K562 (cell line): Measurements from ENCODE around the gene CCNJL. TPM values are rescaled to one million over a fixed set of nuclear protein-coding genes. Genes with fewer than 3 reads are reported as not detected.
A peak's percentile ranks its signal among the peaks of the same experiment; 100 is the strongest.

Experiments used
- ARID3B ChIP-seq: fragments of 250-450 bp; sonication (Bioruptor Pico); IDR thresholded peaks from 2 replicates; pipeline ENCODE4 v1.4.0; 2020; ENCODE audit warnings: borderline replicate concordance
- CTBP1 ChIP-seq: fragments of 450-650 bp; IDR thresholded peaks from 2 replicates; pipeline ENCODE4 v1.6.1; 2016; ENCODE audit warnings: borderline replicate concordance
- GABPB2 ChIP-seq: fragments of 250-450 bp; sonication (Bioruptor Pico); conservative IDR thresholded peaks from 2 replicates; pipeline ENCODE4 v1.5.1; 2021; ENCODE audit warnings: mild to moderate bottlenecking
- JUND ChIP-seq, 2 experiments: IDR thresholded peaks; 2 replicates in 1 of 2; 3 replicates in 1 of 2; pipeline ENCODE4 v1.6.1; 2011; ENCODE audit warnings: borderline replicate concordance in 2 of 2, low read depth in 2 of 2, low read length in 2 of 2, improper control_type of control experiment in 1 of 2, missing biosample characterization in 1 of 2, missing genetic modification characterization in 1 of 2, missing genetic modification reagents in 1 of 2
- PBX2 ChIP-seq, 2 experiments: IDR thresholded peaks in 1 of 2; conservative IDR thresholded peaks in 1 of 2; 2 replicates each; pipeline ENCODE4 v1.6.1; 2016; ENCODE audit warnings: low read depth in 2 of 2, mild to moderate bottlenecking in 1 of 2, missing compliant biosample characterization in 1 of 2, missing genetic modification characterization in 1 of 2, moderate library complexity in 1 of 2
- POLR2B ChIP-seq: fragments of 450-650 bp; IDR thresholded peaks from 2 replicates; pipeline ENCODE4 v1.6.1; 2018; ENCODE audit warnings: low read depth; ENCODE audit not compliant: partially characterized antibody
- RFX1 ChIP-seq: fragments of 450-650 bp; IDR thresholded peaks from 2 replicates; pipeline ENCODE4 v1.6.1; 2016; ENCODE audit warnings: mild to moderate bottlenecking, moderate library complexity
- RNF2 ChIP-seq: sonication (generic); IDR thresholded peaks from 2 replicates; pipeline ENCODE4 v1.6.1; 2016
- STAG1 ChIP-seq: sonication (generic); formaldehyde crosslinking; IDR thresholded peaks from 2 replicates; pipeline ENCODE4 v1.5.0; 2020; ENCODE audit warnings: missing genetic modification reagents, borderline replicate concordance
- TSHZ1 ChIP-seq: fragments of 250-450 bp; sonication (Bioruptor Pico); IDR thresholded peaks from 2 replicates; pipeline ENCODE4 v1.4.0; 2020; ENCODE audit warnings: mild to moderate bottlenecking, moderate library complexity
- ZSCAN29 ChIP-seq: fragments of 450-650 bp; IDR thresholded peaks from 2 replicates; pipeline ENCODE4 v1.6.1; 2017
- polyA plus RNA-seq, 8 experiments: library from polyadenylated mRNA; depleted of rRNA in 4 of 8; stranded (reverse) in 5 of 8; unstranded in 3 of 8; fragments of >200 nt; fragmentation: Nextera tagmentation in 2 of 8; fragmentation: Illumina TruSeq in 1 of 8; extraction: Ambion mirVana in 2 of 8; extraction: Trizol in 1 of 8; gene quantifications; 2 replicates each; pipeline versions ENCODE4 v1.2.1 to v1.2.3, GENCODE V29; 2011 to 2014; ENCODE audit warnings: inconsistent platforms in 1 of 8, missing spikeins in 1 of 8
- total RNA-seq, 7 experiments: library from RNA; depleted of rRNA in 6 of 7; stranded (reverse); fragments of >200 nt in 6 of 7; fragmentation: Illumina TruSeq in 2 of 7; extraction: Trizol in 2 of 7; gene quantifications; 2 replicates each; pipeline versions ENCODE4 v1.2.1 to v1.2.3, GENCODE V29; 2011 to 2021; ENCODE audit warnings: low replicate concordance in 1 of 7

CCNJL gene
- total and polyA plus RNA-seq, 9 of the 15 experiments (the other 6 are each of a cell fraction or from before 2014, with no cell fraction given), result 0.04 TPM; not detected in 8

GRCh38 chr5:160269017-160269416 lies 43.3 kb downstream of the CCNJL start (continued):
- TF ChIP-seq TSHZ1 (CRISPR knock-in tag) (no peak), RFX1 (no peak), RNF2 (no peak), JUND (IDR thresholded peaks at IDR 0.05; ENCODE audit: borderline replicate concordance, low read depth, low read length) (peak; percentile 55; the same call in 1 of the 2 replicates), JUND (tag; IDR thresholded peaks at IDR 0.05; ENCODE audit: borderline replicate concordance, low read depth, low read length) (peak; percentile 51; the same call in 1 of the 3 replicates), PBX2 (CRISPR knock-in tag; IDR thresholded peaks at IDR 0.05; ENCODE audit: low read depth) (no peak), PBX2 (tag; conservative IDR thresholded peaks at IDR 0.05; ENCODE audit: low read depth) (0 out of 2 replicates have a peak, but pooled peaks have one; percentile 22), GABPB2 (no peak), POLR2B (no peak), CTBP1 (no peak), ZSCAN29 (no peak), STAG1 (CRISPR knock-in tag) (no peak), ARID3B (CRISPR knock-in tag) (no peak)
- TF ChIP-seq, all 486 proteins: peak for 15
